Stomach (tissue), 4 donors: Measurements from ENCODE around the gene KCNK7.

Experiments
- POLR2A ChIP-seq, 4 donors: fragments of 450-650 bp; IDR thresholded peaks; one replicate each; pipeline ENCODE4 v1.6.1; 2016; ENCODE audit warnings: antibody characterized with exemption in 4 of 4, control low read depth in 2 of 4, mild to moderate bottlenecking in 1 of 4, moderate library complexity in 1 of 4
- TF ChIP-seq, protein P1 (sequence below), 7 experiments: fragments of 450-650 bp in 4 of 7; fragments of 200-600 bp in 3 of 7; sonication (generic) in 3 of 7; IDR thresholded peaks; one replicate each; pipeline ENCODE4 v1.5.1; 2016 to 2019; ENCODE audit warnings: antibody characterized with exemption in 7 of 7, control low read depth in 2 of 7, mild to moderate bottlenecking in 1 of 7

DNA sequence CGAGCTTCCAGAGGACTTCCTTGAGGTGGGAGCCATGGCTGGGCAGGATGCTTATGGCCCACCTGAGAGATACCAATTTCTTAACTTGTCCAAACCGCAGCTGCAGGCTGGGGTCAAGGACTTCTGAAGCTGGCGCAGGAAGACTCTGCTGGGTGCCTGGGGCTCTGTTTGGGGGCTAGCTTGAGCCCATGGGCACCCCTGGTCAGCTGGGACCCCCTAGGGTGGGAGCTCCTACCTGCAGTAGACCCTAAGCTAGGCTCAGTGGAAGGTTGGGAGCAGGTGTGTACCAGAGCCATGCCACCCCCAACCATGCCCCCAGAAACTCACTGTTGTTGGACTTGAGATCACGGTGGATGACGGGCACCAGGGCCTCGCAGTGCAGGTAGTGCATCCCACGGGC is 17.1 kb upstream of the KCNK7 start:
- TF ChIP-seq, protein P1, sequence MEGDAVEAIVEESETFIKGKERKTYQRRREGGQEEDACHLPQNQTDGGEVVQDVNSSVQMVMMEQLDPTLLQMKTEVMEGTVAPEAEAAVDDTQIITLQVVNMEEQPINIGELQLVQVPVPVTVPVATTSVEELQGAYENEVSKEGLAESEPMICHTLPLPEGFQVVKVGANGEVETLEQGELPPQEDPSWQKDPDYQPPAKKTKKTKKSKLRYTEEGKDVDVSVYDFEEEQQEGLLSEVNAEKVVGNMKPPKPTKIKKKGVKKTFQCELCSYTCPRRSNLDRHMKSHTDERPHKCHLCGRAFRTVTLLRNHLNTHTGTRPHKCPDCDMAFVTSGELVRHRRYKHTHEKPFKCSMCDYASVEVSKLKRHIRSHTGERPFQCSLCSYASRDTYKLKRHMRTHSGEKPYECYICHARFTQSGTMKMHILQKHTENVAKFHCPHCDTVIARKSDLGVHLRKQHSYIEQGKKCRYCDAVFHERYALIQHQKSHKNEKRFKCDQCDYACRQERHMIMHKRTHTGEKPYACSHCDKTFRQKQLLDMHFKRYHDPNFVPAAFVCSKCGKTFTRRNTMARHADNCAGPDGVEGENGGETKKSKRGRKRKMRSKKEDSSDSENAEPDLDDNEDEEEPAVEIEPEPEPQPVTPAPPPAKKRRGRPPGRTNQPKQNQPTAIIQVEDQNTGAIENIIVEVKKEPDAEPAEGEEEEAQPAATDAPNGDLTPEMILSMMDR (IDR thresholded peaks at IDR 0.05), result no peak
- no peak for TF ChIP-seq POLR2A (IDR thresholded peaks at IDR 0.05)
